HG03342 (cell line): ENCODE measurements around the gene PMEPA1.

ENCODE experiments used
- ATAC-seq: cut with Tn5 transposase; IDR thresholded peaks from one replicate; pipeline ENCODE4 v1.9.1; 2021; ENCODE audit warnings: mild to moderate bottlenecking, moderate library complexity; ENCODE audit not compliant: unreplicated experiment

Gene PMEPA1

DNA sequence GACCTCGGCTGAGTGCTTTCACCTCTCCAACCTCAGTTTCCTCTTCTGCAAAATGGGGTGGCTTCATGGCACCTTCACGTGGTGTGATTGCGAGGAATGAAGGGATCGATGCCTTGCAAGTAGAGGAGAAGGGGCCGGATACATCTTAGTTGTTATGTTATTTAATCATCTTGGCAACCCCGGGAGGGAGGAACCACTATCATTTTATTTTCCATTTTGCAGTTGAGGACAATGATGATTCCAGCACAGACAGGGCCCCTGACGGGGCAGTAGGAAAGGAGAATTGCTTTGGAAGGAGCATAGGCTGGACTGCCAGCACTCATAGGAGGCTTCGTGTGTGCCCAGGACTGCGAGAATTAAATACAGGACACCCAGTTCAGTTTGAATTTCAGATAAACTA is 2.5 kb upstream of the PMEPA1 start:
- no peak for ATAC-seq

DNA sequence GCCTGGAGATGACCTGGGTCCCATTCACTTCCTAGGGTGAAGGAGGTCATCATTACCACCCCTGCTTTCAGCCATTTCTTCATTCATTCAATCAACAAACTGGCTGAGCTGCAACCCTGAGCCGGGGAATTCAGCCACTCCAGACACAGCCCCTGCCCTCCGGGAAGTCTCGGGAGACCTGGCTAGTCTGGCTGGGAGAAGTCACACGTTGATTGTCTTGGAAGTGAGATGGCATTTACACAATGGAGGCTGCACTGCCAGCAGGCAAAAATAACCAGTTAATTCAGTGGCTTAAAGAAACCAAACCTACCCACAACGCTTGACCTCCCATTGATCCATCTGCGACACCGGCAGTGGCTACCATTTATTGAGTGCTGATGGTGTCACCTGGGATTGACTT is 2.0 kb upstream of the PMEPA1 start:
- no peak for ATAC-seq

DNA sequence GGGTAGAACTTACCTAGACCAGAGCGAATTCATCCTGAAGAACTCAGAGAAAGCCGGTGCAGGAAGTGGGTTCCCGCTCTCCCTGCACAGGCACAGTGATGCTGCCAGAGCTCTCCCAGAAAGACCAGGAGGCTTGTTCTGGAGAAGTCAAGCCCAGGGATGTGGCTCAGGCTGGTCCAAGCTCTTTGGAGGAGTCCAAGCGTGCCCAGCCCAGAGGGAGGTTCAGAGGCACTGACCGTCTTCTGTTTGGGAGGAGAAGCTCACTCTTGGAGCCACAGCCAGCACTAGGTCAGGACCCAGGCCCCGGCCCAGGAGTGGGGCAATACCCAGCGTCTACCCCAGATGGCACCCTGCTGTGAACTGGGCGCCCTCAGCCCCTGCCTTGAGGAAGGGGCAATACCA is 1.5 kb upstream of the PMEPA1 start:
- ATAC-seq = no peak

DNA sequence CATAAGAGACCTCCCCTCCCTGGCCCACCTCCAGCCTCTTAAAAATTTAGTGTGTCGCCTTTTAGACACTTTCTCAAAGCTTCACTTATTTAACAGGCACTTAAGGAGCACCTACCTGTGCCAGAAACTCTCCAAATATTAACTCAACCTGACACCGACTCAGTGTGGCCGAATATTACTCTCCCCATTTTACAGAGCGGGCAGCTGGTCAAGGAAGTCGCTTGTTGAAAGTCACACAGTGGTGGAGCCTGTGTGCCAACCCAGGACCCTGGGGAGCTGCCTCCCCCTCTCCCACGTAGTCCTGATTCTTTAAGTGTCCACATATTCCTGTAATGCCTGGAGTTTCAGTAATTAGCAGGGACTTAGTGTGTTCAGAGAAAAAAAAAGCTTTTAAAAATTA is 1.0 kb upstream of the PMEPA1 start:
- ATAC-seq = no peak

DNA sequence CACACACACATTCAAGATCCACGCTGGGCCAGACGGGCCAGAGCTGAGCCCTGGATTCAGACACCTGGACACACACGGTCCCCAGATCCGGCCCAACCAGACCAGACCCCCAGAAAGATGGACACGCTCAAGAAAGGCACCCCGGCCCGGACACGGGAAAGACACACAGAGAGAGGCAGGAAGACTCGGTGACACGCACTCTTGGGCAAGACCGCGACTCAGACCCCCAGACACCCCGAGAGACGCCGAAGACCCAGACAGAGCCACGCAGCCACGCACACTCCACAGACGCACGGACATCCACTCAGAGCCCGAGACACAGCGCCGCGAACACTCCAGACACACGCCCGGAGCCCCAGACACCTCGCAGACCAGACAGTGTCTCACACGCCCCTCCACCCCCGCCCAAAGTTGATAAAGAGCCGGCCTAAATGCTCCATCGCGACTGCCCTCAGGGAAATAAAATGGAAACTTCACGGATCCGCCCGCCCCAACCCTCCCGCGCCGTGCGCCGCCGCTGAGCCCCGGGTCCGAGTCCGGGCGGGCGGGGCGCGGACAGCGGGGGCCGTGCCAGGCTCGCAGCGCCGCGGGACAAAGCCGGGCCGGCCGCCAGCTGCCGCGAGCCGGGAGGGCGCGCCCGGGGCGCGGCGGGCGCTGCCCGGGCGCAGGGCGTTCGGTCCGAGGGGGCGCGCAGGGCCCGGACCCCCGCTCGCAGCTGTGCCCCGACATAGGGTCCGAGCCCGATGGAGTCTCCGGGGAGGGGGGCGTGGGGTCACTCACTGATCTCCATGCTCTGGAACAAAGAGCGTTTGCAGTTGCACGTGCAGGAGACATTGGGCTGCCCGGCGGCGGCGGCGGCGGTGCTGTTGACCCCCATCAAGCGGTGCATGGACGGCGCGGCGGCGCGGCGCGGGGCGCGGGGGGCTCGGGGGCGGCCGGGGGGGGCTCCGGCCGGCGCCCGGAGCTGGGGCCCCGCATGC is 831 bp downstream of the PMEPA1 start:
- ATAC-seq = no peak

DNA sequence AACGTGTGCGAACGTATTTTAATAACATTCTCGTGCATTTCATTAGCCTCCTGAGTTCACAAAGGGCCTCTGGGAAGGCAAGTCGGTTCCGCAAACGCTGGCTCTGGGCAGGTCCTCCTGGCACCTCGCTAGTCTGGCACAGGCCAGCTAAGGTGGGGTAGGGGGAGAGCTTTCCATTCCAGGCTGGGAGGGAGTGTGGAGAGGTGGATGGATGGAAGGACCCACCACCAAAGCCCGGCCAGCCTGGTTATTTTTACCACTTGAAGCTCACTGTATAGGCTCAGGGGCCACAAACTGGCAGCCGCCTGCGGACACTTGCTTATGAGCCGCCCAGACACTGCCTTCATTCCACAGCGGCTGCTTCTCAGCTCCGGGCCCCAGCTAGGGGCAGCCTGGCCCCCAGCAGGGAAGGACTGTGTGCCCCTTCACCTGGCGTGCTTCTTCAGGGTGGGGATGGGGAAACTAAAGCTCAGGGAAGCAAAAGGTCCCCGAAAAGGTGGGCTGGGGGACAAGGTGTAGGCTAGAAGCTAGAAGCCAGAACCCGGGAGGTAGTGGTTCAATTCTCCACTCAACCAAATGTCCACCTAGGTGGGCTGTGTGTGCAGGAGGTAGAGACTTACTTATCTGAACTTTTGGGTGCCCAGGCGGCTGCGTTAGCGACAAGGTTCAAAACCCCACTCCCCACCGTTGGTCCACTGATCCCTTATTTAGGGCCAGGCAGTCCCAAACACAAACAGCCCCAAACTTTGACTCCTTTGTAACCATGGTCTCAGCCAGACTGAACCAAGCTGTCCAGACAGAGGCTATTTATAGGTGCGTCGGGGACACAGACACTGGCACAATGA is 1.7 kb downstream of the PMEPA1 start:
- no peak for ATAC-seq

DNA sequence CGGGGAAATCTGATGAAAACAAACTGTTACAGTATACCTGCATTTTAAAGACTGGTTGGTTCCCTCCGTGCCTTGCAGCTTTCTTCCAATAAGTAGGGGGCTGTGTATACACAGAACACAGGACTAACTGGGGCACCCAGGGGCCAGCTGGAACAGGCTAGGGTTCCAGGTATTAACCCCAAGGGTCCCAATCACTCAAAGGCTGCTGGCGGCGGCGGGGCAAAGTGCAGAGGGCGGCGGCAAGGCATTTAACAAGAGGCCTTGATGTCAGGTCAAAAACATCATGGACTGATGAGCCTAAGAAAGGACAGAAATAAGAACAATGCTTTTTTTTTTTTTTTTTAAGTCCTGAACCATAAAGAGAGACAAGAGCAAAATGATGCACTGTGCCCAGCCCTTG is 2.5 kb downstream of the PMEPA1 start:
- no peak for ATAC-seq

DNA sequence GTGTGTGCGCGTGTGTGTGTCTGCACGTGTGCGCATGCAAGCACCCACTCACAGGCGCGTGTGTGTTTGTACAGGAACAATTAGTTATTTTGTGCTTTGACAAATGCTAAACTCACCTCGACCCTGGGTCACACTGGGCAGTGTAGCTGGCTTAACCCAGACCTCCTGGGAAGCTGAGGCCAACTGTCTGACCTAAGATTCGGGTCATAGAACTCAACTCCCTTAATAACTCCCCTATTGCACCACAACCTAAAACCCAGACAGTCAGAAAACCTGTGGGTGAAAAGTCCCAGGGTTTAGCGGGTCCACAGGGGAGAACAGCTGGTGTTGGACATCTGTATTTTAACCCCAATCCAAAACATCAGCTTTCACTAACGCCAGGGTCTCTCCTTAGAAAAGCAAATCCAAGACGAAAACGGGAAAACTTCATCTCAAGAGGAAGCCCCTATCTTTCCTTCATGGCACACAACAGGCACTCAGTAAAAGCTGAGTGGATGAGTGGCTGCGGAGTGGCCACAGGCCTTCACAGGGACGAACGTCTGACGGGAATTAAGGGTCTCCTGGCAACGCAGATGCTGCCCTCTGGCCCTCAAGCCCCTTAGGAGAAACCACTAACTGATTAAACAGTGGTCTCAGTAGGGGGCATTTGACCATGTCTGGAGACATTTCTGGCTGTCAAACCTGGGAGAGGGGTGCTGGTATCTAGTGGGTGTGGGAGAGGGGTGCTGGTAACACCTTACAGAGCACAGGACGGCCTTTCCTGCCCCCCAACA is 4.5 kb downstream of the PMEPA1 start:
- ATAC-seq = no peak

DNA sequence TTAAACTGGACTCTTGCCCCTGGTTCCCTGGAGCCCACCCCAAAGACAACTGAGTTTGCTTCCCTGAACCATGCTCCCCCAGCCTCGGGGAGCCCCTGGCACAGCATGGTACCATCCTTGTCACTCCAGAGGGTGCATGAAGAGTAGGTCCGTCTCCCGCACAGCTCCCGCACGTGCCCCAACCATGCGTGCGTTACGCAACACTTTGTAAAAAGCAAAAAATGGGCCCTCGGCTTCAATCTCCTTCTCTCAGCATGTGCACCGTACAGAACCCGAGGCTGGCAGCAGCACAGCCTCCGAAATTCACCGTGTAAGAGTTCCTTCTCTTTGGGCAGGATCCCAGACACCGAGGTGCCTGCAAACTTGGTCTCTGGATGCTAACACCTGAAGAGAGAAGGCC is 5.6 kb downstream of the PMEPA1 start:
- no peak for ATAC-seq

DNA sequence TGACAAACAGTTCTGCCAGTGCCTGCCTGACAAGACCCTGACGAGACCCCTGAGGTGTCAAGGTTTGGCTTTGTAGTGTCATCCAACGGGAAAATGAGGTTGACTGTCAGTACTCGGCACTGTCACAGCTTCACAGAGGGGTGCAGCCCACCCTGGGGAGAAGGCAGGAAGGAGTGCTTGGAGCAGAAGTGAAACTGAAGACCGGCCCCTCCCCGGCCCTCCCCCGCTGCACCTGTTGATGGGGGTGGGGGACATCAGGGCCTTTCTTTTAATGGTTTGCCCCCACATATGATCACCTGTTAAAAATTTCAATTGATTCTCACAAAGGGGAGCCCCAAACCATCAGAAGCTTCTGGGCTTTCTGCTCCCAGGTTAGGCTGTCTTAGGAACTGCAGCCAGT is 6.8 kb downstream of the PMEPA1 start:
- no peak for ATAC-seq

DNA sequence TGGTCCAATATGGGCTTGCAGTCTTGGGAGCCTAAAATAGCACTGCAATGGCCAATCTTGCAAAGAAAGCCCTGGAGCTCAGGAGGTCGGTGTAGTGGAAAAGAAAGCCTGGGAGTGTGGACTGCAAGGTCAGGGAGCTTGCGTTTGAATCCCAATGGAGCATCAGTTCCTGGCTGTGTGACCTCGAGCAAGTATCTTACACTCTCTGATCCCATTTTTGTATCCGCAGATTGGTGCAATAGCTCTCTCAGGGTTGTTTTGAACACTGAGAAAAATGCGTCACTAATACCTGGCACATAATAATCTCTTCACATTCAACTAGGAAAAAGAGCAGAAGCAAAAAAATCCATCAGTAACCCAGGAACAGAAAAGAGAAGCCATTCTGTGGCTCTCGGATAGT is 7.3 kb downstream of the PMEPA1 start:
- no peak for ATAC-seq

DNA sequence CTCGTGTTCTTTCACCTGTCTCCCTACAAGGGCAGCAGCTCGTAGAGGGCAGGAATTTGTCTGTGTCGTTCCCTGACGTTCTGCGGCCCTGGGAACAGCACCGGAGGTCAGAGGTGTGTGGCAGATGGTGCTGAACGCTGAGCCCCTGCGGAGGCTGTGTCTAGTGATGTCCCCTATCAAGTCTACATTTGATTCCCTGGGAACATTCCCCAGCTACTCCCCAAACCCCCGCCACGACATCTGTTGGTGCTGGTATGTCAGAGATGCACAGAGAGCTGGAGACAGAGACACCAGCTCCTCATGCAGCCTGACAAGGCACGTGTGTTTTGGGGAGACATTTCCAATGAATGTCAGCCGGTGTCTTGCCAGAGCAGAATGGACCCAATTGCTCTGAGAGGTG is 7.7 kb downstream of the PMEPA1 start:
- no peak for ATAC-seq

DNA sequence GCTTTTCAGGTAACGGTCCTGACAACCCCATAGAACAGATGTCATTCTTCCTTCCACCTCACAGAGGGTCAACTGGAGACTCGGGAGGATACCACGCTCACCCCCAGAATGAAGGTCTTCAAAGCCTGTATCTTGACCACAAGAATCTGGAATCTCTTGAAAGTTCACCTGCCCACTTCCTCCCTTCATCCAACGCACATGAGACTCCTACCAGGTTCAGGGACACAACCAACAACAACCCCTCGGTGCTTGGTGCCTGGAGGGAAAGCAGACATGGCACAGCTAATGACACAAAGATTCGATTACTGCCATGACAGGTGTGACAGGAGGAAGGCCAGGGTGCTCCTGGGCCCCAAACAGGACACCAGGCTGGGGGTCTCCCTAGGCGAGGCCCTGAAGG is 8.2 kb downstream of the PMEPA1 start:
- ATAC-seq = no peak

DNA sequence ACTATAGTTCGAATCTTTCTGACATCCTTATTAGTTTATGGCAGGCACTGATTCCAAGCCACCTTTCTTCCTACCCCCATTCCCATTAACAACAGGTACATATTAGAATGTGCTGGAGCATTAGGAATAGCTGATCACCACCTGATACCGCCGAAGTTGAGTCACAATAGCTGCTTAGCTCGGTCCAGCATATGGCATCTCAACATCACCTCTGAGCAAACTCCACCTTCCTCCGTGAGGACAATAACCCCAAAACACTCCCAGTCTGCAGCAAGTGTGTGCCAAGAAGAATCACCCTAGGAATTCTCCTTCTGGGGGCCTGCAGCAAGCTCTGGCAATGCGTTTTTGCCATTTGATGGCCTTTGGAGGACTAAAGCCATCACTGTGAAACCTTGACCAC is 8.7 kb downstream of the PMEPA1 start:
- no peak for ATAC-seq

DNA sequence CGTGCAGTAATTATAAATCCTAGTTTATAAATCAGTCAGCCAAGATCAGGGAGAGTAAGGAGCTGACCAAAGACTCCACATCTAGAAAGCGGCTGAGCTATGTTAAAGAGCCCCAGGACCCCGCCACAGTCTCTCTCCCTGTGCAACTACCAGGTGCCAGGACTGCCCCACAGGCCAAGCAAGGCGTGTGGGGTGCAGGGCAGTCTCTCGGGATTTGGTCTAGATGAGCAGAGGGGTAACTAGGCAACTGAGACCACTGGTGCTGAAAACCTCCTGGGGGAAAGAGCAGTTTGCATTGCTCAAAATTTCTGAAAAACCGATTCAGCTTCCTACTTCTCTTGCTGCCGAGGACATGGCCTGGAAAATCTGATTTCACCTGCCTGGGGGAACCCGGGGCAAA is 10.4 kb downstream of the PMEPA1 start:
- no peak for ATAC-seq

DNA sequence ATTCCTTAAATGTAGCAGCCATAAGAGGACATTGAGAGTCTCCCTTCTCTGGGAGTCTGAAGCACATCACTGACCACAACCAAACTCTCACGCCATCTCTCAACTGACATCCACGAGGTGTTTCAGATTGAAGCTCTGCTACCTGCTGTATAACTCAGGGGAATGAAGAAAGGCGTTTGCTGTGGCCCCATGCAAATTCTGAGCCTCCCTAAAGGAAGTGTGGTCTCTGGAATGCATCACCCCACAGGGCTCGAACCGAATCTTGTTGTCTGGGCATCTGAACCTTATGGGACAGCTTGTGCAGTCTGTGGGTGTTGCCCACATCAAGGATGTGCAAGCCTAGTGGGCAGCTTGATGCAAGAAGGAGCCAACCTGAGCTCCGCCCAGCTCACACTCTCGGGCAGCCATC is 10.9 kb downstream of the PMEPA1 start:
- ATAC-seq = no peak

DNA sequence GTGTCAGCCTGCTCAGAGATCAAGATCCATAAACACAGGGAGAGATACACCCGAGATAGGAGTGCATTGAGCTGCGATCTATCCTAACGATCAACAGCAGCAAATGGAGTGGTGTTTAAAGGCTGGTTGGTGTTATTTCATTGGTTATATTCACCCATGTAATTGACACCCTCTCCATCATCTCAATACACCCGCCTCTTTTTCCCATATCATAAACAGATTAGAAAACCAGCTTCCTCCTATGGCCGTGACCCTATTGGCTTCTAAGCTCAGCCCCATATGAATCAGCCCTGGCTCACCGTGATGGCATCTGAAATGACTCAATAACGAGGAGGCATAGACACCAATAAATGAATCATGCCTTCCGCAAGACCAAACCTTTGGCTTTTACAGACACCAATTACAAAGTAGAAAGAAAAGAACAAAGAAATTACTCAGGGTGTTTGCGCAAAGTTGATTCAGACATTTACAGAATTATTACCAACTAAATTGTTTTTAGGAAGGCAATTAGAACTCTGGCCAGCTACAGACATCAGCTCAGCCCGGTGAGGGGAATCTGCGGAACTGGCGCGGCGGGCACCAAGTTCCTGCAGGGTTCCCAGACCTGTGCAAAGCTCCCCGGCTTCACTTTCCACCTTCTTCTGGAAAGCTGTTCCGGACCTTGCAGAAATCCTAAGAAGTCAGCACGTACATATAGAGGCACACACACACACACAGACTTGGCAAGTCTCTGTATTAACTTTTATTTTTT is 11.5 kb downstream of the PMEPA1 start:
- no peak for ATAC-seq

DNA sequence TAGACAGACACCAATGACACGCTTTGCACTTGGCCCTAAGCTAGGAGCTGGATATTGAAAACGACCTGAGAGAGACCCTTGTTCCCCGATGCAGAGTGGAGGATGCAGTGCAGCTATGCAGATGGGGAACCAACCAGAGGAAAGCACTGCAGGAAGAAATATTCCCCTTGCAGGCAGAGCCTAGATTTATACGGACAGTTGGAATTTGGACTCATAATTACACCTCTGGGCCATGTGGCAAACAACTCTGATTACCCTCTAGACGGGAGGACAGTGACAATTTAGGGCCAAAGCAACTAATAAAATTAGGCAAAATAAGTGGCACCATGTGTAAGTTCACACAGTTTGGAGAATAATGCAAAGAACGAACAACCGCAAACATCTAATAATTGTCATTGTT is 12.3 kb downstream of the PMEPA1 start:
- ATAC-seq = no peak

DNA sequence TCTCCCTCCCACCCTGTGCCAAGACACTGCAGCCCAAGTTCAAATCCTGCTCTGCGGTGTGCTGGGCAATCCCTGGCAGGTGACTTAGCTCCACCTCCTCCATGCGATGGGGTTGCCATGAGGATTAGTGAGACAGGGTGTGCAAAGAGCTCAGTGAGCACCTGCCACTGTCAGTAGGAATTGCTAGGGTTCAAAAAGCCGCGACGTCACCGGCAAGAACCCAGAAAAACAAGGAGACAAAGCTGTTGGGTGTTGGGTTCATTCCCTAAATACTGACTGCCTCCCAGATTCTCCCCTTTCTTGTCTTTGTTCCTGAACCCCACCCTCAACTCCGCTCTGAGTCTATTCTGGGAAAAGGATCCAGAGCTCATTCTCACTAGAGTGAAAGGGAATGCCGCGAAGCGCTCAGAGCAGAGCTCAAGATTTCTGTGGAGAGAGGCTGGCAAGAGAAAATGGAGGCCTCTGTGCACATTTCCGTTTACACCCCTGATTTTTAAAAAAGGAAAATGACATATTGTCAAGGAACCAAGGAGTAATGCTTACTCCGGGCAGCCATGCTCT is 13.3 kb downstream of the PMEPA1 start:
- ATAC-seq = no peak

DNA sequence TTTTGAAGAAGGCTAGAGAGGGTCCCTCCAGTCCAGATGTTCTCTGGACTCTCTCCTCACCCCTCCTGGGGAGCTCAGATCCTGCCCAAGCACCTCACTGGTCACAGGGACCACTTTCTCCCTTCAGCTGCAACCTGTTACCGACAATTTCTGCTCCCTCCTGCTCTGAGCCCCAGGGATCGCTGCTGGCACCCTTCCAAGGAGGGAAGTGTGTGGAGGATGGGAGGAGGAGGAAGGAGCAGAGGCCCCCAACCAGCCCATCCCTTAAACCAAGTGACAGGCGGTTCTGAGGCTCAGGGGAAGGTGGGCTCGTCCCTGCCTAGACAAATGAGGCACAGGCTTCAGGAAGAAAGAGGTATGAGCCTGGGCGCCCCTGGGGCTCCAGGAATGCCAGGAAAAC is 13.9 kb downstream of the PMEPA1 start:
- no peak for ATAC-seq
